Cardiac muscle cell (in vitro differentiated cells and primary cell): ENCODE measurements around the gene CLTCL1. TPM values are rescaled to one million over a fixed set of nuclear protein-coding genes. Genes with fewer than 3 reads are reported as not detected.
A peak's percentile ranks its signal among the peaks of the same experiment; 100 is the strongest.
"Not testable (repeated sequence)": the region's sequence is repeated elsewhere in the genome, so short reads cannot be mapped to it uniquely, and the experiment has no call there.

Experiments used
- DNase-seq, 2 donors: peaks; one replicate each; pipeline versions ENCODE4 v3.0.0 to v3.0.0-alpha.2; 2010 to 2017; ENCODE audit warnings: low read depth in 1 of 2, low spot score in 1 of 2
- H3K27ac ChIP-seq: fragments of 200-600 bp; sonication (generic); 2 replicates; pipeline ENCODE4 v1.5.1; 2016
- H3K27me3 ChIP-seq: fragments of 200-600 bp; sonication (generic); 2 replicates; pipeline ENCODE4 v1.6.0; 2016; ENCODE audit warnings: control low read depth
- H3K36me3 ChIP-seq: fragments of 200-600 bp; sonication (generic); 2 replicates; pipeline ENCODE4 v1.5.1; 2016; ENCODE audit warnings: control low read depth
- H3K4me1 ChIP-seq: fragments of 200-600 bp; sonication (generic); 2 replicates; pipeline ENCODE4 v1.8.1; 2017; ENCODE audit warnings: low read depth, mild to moderate bottlenecking, mixed run types
- H3K4me3 ChIP-seq: fragments of 200-600 bp; sonication (generic); 2 replicates; pipeline ENCODE4 v1.5.1; 2016; ENCODE audit warnings: mild to moderate bottlenecking
- H3K9me3 ChIP-seq: fragments of 200-600 bp; sonication (generic); 2 replicates; pipeline ENCODE4 v1.5.1; 2017; ENCODE audit warnings: low read depth, mild to moderate bottlenecking, control low read depth
- CTCF ChIP-seq: IDR thresholded peaks from 2 replicates; pipeline ENCODE4 v1.5.1; 2012; ENCODE audit warnings: low read depth, mild to moderate bottlenecking, low read length
- polyA plus RNA-seq: library from polyadenylated mRNA; unstranded; fragments of >200 nt; fragmentation: Nextera tagmentation; extraction: Ambion mirVana; gene quantifications from 2 replicates; pipeline ENCODE4 v1.2.1, GENCODE V29; 2016
- total RNA-seq: library from RNA; depleted of rRNA; stranded (reverse); fragments of >200 nt; gene quantifications from 2 replicates; pipeline ENCODE4 v1.2.3, GENCODE V29; 2016

Gene CLTCL1
- total and polyA plus RNA-seq, 2 experiments from 2014 or later: 3.9 to 12.2 TPM

GRCh38 chr22:19287889-19288288 lies 3.6 kb downstream of the CLTCL1 start:
- Histone ChIP-seq H3K4me3 (no peak overlapping the region), H3K36me3 (no peaks in the 10 kb centered on the region), H3K4me1 (no peaks in the 10 kb centered on the region), H3K27ac (no peak overlapping the region), H3K9me3 (no peaks in the 10 kb centered on the region), H3K27me3 (no peaks in the 10 kb centered on the region)
- no peak for TF ChIP-seq CTCF
- peak in 1 of 2 donors; percentile 90 for DNase-seq

- Histone ChIP-seq H3K27ac (no peak overlapping the region), H3K9me3 (no peaks in the 10 kb centered on the region), H3K27me3 (no peaks in the 10 kb centered on the region), H3K4me3 (no peak overlapping the region), H3K36me3 (no peaks in the 10 kb centered on the region), H3K4me1 (no peaks in the 10 kb centered on the region)
- no peak for TF ChIP-seq CTCF
- DNase-seq: peak in 1 of 2 donors; percentile 21
Observed at GRCh38 chr22:19287076-19287707, 4.3 kb downstream of the CLTCL1 start.

- no peak overlapping the region for H3K4me3 ChIP-seq
- DNase-seq: no peak
- no peak overlapping the region for H3K27ac ChIP-seq
- H3K9me3 ChIP-seq: no peaks in the 10 kb centered on the region
- no peaks in the 10 kb centered on the region for H3K27me3 ChIP-seq
- H3K4me1 ChIP-seq: no peaks in the 10 kb centered on the region
- no peak for TF ChIP-seq CTCF
- no peaks in the 10 kb centered on the region for H3K36me3 ChIP-seq
Observed at GRCh38 chr22:19285831-19286230, 5.7 kb downstream of the CLTCL1 start.

- H3K4me1 ChIP-seq: peaks cover 11% of the 10 kb centered on the region
- H3K4me3 ChIP-seq, DNase-seq, H3K27me3 ChIP-seq, H3K36me3 ChIP-seq, H3K27ac ChIP-seq, H3K9me3 ChIP-seq: not testable (repeated sequence)
Observed at GRCh38 chr22:19279143-19279542, 12.4 kb downstream of the CLTCL1 start.

- DNase-seq: no peak
- no peak overlapping the region for H3K4me3 ChIP-seq
- H3K27ac ChIP-seq: no peak overlapping the region
- H3K4me1 ChIP-seq: peaks cover 11% of the 10 kb centered on the region
- no peaks in the 10 kb centered on the region for H3K9me3 ChIP-seq
- TF ChIP-seq CTCF: no peak
- no peaks in the 10 kb centered on the region for H3K36me3 ChIP-seq
- H3K27me3 ChIP-seq: no peaks in the 10 kb centered on the region
Observed at GRCh38 chr22:19277785-19278184, 13.7 kb downstream of the CLTCL1 start.

GRCh38 chr22:19275919-19276600 lies 15.5 kb downstream of the CLTCL1 start:
- no peaks in the 10 kb centered on the region for H3K27me3 ChIP-seq
- no peak for TF ChIP-seq CTCF
- peak in 1 of 2 donors; percentile 11 for DNase-seq
- no peak overlapping the region for H3K27ac ChIP-seq
- H3K36me3 ChIP-seq: no peaks in the 10 kb centered on the region
- H3K9me3 ChIP-seq: no peaks in the 10 kb centered on the region
- no peak overlapping the region for H3K4me3 ChIP-seq
- peaks cover 11% of the 10 kb centered on the region for H3K4me1 ChIP-seq
